HG02571 (cell line): Measurements from ENCODE around the gene ASCL2.

Experiments
- ATAC-seq: cut with Tn5 transposase; IDR thresholded peaks from one replicate; pipeline ENCODE4 v1.9.1; 2021; ENCODE audit warnings: mild to moderate bottlenecking, moderate library complexity; ENCODE audit not compliant: unreplicated experiment

ASCL2 gene

GRCh38 chr11:2309251-2310072 is 39.1 kb upstream of the ASCL2 start:
- ATAC-seq = no peak

DNA sequence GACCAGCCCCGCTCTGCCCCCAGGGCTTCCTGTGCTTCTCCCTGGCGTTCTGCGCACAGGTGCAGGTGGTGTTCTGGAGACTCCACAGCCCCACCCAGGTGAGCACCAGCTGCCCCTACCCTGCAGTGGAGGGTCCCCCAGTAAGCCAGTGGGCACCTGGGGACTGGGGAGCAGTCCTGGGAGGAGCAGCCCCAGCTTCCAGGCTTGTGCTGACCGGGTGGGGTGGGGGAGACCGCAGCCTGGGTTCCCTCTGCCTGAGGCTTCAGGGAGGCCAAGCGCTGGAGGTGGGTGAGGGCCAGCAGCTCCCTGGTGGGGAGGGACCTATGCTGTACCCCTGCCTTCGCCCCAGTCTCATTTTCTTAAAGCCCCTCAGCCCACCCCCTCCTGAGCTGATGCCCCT is 38.3 kb upstream of the ASCL2 start:
- ATAC-seq = no peak

GRCh38 chr11:2307501-2308331 is 37.3 kb upstream of the ASCL2 start:
- no peak for ATAC-seq

GRCh38 chr11:2306877-2307500 is 36.6 kb upstream of the ASCL2 start:
- no peak for ATAC-seq

DNA sequence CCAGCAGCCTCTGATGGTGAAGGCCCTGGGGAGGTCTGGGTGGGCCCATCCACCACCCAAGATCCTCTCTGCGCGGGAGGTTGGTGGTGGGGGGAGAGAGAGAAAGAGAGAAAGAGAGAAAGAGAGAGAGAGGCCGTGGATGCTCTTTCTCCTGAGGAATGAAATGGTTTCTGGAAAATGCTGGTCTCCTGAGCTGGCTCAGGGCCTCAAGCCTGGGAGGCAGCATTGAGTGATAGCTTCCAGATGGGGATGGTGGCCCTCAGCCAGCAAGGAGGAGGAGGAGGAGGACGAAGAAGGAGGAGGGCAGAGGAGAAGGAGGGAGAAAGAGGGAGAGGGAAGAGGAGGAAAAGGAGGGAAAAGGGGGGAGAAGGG is 36.0 kb upstream of the ASCL2 start:
- no peak for ATAC-seq

- no peak for ATAC-seq
These were observed 35.5 kb upstream of the ASCL2 start for GRCh38 chr11:2305788-2306451.

DNA sequence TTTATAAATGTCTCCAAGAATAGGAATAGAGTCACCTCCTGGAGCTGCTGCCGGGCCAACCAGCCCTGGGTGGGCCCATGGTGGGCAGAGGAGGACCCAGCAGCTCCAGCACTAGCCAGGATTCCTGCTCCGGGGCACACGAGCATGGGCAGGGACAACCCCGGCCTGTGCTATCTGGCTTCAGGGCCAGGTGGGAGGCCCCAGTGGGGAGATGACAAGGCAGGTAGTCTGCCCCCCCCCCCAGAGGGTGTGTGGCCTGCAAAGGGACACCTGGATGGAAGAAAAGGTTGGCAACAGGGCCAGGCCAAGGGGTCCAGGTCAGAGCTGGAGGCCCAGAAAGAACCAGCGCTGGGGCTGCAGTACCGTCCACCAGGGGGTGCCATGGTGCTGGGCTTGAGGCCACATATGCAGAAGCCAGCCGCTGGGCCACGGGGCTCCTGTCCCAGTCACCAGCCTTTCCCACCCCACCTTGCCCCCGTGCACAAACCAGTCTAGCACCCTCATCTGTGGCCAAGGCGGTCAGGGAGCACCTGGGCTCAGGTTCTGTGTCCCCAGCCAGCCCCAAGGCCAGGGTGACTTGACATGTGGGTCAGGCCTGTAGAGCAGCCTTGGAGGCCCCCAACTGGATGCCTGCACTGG is 34.9 kb upstream of the ASCL2 start:
- ATAC-seq = no peak

GRCh38 chr11:2304506-2305139 is 34.2 kb upstream of the ASCL2 start:
- ATAC-seq = no peak

- ATAC-seq = no peak
These were observed 33.5 kb upstream of the ASCL2 start for GRCh38 chr11:2303627-2304505.

DNA sequence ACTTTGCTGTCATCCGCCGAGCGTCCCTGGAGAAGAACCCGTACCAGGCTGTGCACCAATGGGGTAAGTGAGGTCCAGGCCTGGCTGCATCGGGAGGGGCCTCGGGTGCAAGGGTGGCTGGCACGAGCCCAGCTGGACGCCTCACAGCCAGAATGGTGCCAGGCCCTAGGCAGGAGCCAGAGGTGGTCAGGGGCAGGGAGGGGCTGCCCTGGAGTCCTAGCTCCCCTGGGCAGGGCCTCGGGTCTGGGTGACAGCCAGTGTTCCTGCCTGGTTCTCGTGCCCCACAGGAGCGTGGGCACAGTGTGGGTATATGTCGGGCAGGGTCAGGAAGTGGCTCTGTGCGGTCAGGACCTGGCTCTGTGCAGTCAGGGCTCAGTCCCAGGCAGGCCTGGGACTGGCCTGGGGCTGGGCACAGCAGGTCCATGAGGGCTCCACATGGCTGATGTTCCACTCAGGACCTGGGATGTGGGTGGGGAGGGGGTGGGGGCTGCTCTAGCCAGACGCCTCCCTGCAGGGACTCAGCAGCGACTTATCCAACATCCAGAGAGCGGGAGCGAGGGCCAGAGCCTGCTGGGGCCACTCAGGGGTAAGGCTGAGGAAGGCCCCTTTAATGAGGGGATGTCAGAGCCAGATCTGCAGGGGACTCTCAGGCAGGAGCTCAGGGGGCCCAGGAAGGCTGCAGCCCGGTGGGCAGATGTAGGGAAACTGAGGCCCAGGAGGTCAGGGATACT is 32.7 kb upstream of the ASCL2 start:
- ATAC-seq = no peak

- ATAC-seq = no peak
These were observed 32.0 kb upstream of the ASCL2 start for GRCh38 chr11:2302306-2302895.

GRCh38 chr11:2301631-2302305 is 31.4 kb upstream of the ASCL2 start, which contains the start of the genes C11orf21 and TSPAN32:
TSS of gene C11orf21 (minus strand) at chr11:2301918. CDS start at chr11:2301808, 110 bp downstream.
TSS of gene TSPAN32 (plus strand) at chr11:2302013. CDS start at chr11:2302150, 137 bp downstream.
- ATAC-seq = peak; percentile 52

DNA sequence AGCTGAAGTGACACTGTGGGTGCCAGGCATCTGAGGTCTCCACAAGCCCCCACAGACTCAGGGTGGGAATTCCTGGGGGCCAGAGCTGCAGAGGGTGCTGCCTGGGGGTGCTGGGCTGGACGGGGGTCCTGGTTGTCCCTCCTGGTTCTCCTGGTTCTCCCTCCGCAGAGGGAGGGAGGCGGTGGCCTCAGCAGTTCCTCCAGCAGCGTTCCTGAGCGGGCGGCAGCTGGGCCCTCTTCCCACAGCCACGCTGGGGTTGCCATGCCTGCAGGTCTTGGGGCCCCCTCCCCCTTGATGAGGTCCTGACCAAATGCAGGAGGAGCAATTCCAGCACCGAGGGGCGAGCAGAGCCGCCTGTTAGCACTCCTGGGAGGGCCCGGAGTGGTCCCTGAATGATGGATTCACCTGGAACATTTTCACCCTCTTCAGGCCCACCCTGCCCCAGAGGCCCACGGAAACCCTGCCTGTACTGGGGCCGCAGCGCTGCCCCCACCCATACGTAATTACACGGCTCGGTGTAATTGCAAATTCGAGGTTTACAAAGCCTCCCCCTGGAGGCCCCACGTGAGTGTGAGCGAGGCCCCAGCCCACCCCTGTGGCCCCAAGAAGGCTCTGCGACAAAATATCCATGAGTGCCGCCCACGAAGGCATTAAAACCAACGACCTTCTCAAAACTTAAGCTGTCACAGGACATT is 30.7 kb upstream of the ASCL2 start:
- ATAC-seq = no peak

- ATAC-seq = no peak
These were observed 30.0 kb upstream of the ASCL2 start for GRCh38 chr11:2300290-2300935.

DNA sequence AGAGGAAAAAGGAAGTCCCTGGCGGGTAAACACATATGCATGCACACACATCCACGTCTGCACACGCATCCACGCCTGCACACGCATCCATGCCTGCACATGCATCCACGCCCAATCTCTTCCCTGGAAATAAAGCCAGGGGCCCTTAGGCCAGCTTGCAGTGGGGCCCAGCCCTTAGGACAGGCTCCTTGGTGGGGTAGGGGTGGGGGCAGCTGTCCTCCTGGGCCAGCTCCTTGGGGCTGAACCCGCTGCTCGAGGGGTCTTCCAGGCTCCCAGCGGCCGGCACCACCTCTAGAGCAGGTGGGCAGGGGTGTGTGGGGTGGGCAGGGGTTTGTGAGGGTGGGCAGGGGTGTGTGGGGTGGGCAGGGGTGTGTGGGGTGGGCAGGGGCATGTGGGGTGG is 29.4 kb upstream of the ASCL2 start:
- ATAC-seq = no peak
